Activated CD4-positive, alpha-beta memory T cell treated with anti-CD3 and anti-CD28 coated beads for 36 hours (primary cell): Measurements from ENCODE around the gene LRRC49. TPM values are rescaled to one million over a fixed set of nuclear protein-coding genes. Genes with fewer than 3 reads are reported as not detected.
"Not testable (repeated sequence)": the region's sequence is repeated elsewhere in the genome, so short reads cannot be mapped to it uniquely, and the experiment has no call there.

ENCODE experiments used
- CTCF ChIA-PET: fragments of 350-600 bp; sonication (Branson Sonifier 250); formaldehyde crosslinking; loops from one replicate; lab custom pipeline; 2021; ENCODE audit warnings: antibody characterized with exemption, inconsistent platforms; lab: Charles Lee
- POLR2A ChIA-PET: fragments of 350-600 bp; sonication (Branson Sonifier 250); formaldehyde crosslinking; loops from one replicate; lab custom pipeline; 2021; ENCODE audit warnings: antibody characterized with exemption; lab: Charles Lee
- DNase-seq: peaks from one replicate; pipeline ENCODE4 v3.0.0-alpha.2; 2020
- H3K27ac Mint-ChIP-seq: one replicate; pipeline ENCODE4 v1.8.0; 2021; ENCODE audit warnings: mixed read lengths
- H3K27me3 Mint-ChIP-seq: one replicate; pipeline ENCODE4 v1.8.0; 2021; ENCODE audit warnings: mixed read lengths
- H3K36me3 Mint-ChIP-seq: one replicate; pipeline ENCODE4 v1.8.0; 2021; ENCODE audit warnings: mixed read lengths
- H3K4me1 Mint-ChIP-seq: one replicate; pipeline ENCODE4 v1.8.0; 2021; ENCODE audit warnings: low read depth, mixed read lengths
- H3K4me3 Mint-ChIP-seq: one replicate; pipeline ENCODE4 v1.8.0; 2021; ENCODE audit warnings: mild to moderate bottlenecking, mixed read lengths
- H3K9me3 Mint-ChIP-seq: one replicate; pipeline ENCODE4 v1.8.0; 2021; ENCODE audit warnings: mixed read lengths
- intact Hi-C: fragments of 100-400 bp; cut with micrococcal nuclease; formaldehyde crosslinking; loops from one replicate; pipeline ENCODE4 v1.15.1; 2023
- total RNA-seq, 2 experiments: library from RNA; stranded (reverse); gene quantifications; one replicate each; pipeline ENCODE4 v1.2.3, GENCODE V29; 2021

The LRRC49 gene
- total RNA-seq, 2 experiments from 2014 or later = 0.26 to 0.46 TPM

- Mint-ChIP-seq H3K27me3 (peaks cover 2% of the 10 kb centered on the region), H3K27ac (no peak overlapping the region), H3K9me3 (peaks cover 8% of the 10 kb centered on the region), H3K36me3 (no peaks in the 10 kb centered on the region), H3K4me1 (no peaks in the 10 kb centered on the region), H3K4me3 (no peak overlapping the region)
- no peak for DNase-seq
- ChIA-PET POLR2A (no interaction called here), CTCF (no interaction called here)
- intact Hi-C loops = no loop called here
Observed at GRCh38 chr15:70964686-70965085, 72.1 kb downstream of the LRRC49 start.

GRCh38 chr15:70967646-70968045 is 75.0 kb downstream of the LRRC49 start:
- Mint-ChIP-seq H3K9me3 (peaks cover 8% of the 10 kb centered on the region), H3K27me3 (no peaks in the 10 kb centered on the region), H3K4me1 (no peaks in the 10 kb centered on the region), H3K36me3 (no peaks in the 10 kb centered on the region), H3K4me3 (no peak overlapping the region), H3K27ac (no peak overlapping the region)
- POLR2A ChIA-PET = interaction anchor here (0.6 kb wide), 1 partner anchor 667 kb away, joined by 3 read pairs; no protein-coding TSS in a partner anchor
- no peak for DNase-seq
- intact Hi-C loops = no loop called here
- CTCF ChIA-PET = no interaction called here

- Mint-ChIP-seq H3K4me1 (no peaks in the 10 kb centered on the region), H3K4me3 (no peak overlapping the region), H3K36me3 (no peaks in the 10 kb centered on the region), H3K9me3 (peaks cover 3% of the 10 kb centered on the region), H3K27me3 (peaks cover 2% of the 10 kb centered on the region), H3K27ac (no peak overlapping the region)
- intact Hi-C loops = no loop called here
- no peak for DNase-seq
- ChIA-PET POLR2A (no interaction called here), CTCF (interaction anchor here (0.5 to 1.5 kb wide), 2 partner anchors 200 to 466 kb away, joined by 3 to 5 read pairs; no protein-coding TSS in a partner anchor)
Observed at GRCh38 chr15:70974004-70974832, 81.6 kb downstream of the LRRC49 start.

- DNase-seq = no peak
- intact Hi-C loops = no loop called here
- H3K27ac Mint-ChIP-seq = no peak overlapping the region
- H3K36me3 Mint-ChIP-seq = no peaks in the 10 kb centered on the region
- CTCF ChIA-PET = interaction anchor here (0.6 to 1.3 kb wide), 2 partner anchors 121 to 463 kb away, joined by 3 to 4 read pairs; no protein-coding TSS in a partner anchor
- POLR2A ChIA-PET = no interaction called here
- H3K27me3 Mint-ChIP-seq = peaks cover 4% of the 10 kb centered on the region
- no peaks in the 10 kb centered on the region for H3K9me3 Mint-ChIP-seq
- no peaks in the 10 kb centered on the region for H3K4me1 Mint-ChIP-seq
- no peak overlapping the region for H3K4me3 Mint-ChIP-seq
Observed at GRCh38 chr15:70976851-70977250, 84.2 kb downstream of the LRRC49 start.

- DNase-seq = no peak
- Mint-ChIP-seq H3K4me3 (no peak overlapping the region), H3K27me3 (peaks cover 5% of the 10 kb centered on the region), H3K27ac (no peak overlapping the region), H3K4me1 (no peaks in the 10 kb centered on the region), H3K36me3 (no peaks in the 10 kb centered on the region), H3K9me3 (peaks cover 10% of the 10 kb centered on the region)
- intact Hi-C loops = no loop called here
- POLR2A ChIA-PET = no interaction called here
- CTCF ChIA-PET = no interaction called here
Observed at GRCh38 chr15:70995383-70995970, 102.9 kb downstream of the LRRC49 start.

- intact Hi-C loops = no loop called here
- H3K4me1 Mint-ChIP-seq = no peaks in the 10 kb centered on the region
- ChIA-PET POLR2A (no interaction called here), CTCF (no interaction called here)
- no peaks in the 10 kb centered on the region for H3K36me3 Mint-ChIP-seq
- peaks cover 10% of the 10 kb centered on the region for H3K9me3 Mint-ChIP-seq
- no peak for DNase-seq
- H3K27me3 Mint-ChIP-seq = peaks cover 7% of the 10 kb centered on the region
- no peak overlapping the region for H3K27ac Mint-ChIP-seq
- no peak overlapping the region for H3K4me3 Mint-ChIP-seq
Observed at GRCh38 chr15:70998319-70998718, 105.7 kb downstream of the LRRC49 start.

- no peak for DNase-seq
- H3K36me3 Mint-ChIP-seq = no peaks in the 10 kb centered on the region
- H3K27me3 Mint-ChIP-seq = peaks cover 8% of the 10 kb centered on the region
- CTCF ChIA-PET = no interaction called here
- intact Hi-C loops = no loop called here
- no peaks in the 10 kb centered on the region for H3K4me1 Mint-ChIP-seq
- H3K4me3 Mint-ChIP-seq = no peak overlapping the region
- H3K27ac Mint-ChIP-seq = no peak overlapping the region
- POLR2A ChIA-PET = no interaction called here
- peaks cover 10% of the 10 kb centered on the region for H3K9me3 Mint-ChIP-seq
Observed at GRCh38 chr15:71002316-71002715, 109.7 kb downstream of the LRRC49 start.

GRCh38 chr15:71003319-71003718 is 110.7 kb downstream of the LRRC49 start:
- Mint-ChIP-seq H3K27me3 (peaks cover 6% of the 10 kb centered on the region), H3K4me1 (no peaks in the 10 kb centered on the region), H3K4me3 (no peak overlapping the region), H3K9me3 (peaks cover 10% of the 10 kb centered on the region), H3K36me3 (no peaks in the 10 kb centered on the region), H3K27ac (no peak overlapping the region)
- intact Hi-C loops = no loop called here
- DNase-seq = no peak
- ChIA-PET CTCF (interaction anchor here (0.7 kb wide), 1 partner anchor 273 kb away, joined by 3 read pairs; no protein-coding TSS in a partner anchor), POLR2A (no interaction called here)

GRCh38 chr15:71004506-71004905 is 111.9 kb downstream of the LRRC49 start:
- intact Hi-C loops, H3K27ac Mint-ChIP-seq, H3K4me3 Mint-ChIP-seq, H3K4me1 Mint-ChIP-seq, POLR2A ChIA-PET, DNase-seq, H3K9me3 Mint-ChIP-seq, CTCF ChIA-PET, H3K27me3 Mint-ChIP-seq, H3K36me3 Mint-ChIP-seq: not testable (repeated sequence)

- H3K27ac Mint-ChIP-seq = no peak overlapping the region
- H3K4me1 Mint-ChIP-seq = no peaks in the 10 kb centered on the region
- peaks cover 6% of the 10 kb centered on the region for H3K27me3 Mint-ChIP-seq
- intact Hi-C loops = no loop called here
- ChIA-PET POLR2A (no interaction called here), CTCF (interaction anchor here (0.8 kb wide), 1 partner anchor 56 kb away, joined by 3 read pairs; no protein-coding TSS in a partner anchor)
- no peaks in the 10 kb centered on the region for H3K36me3 Mint-ChIP-seq
- DNase-seq = no peak
- no peaks in the 10 kb centered on the region for H3K9me3 Mint-ChIP-seq
- no peak overlapping the region for H3K4me3 Mint-ChIP-seq
Observed at GRCh38 chr15:71005895-71006294, 113.3 kb downstream of the LRRC49 start.

- H3K36me3 Mint-ChIP-seq = no peaks in the 10 kb centered on the region
Observed at GRCh38 chr15:71008250-71008870, 115.7 kb downstream of the LRRC49 start.

GRCh38 chr15:71010472-71010871 is 117.8 kb downstream of the LRRC49 start:
- intact Hi-C loops = no loop called here
- ChIA-PET POLR2A (no interaction called here), CTCF (no interaction called here)
- Mint-ChIP-seq H3K27me3 (peaks cover 11% of the 10 kb centered on the region), H3K36me3 (no peaks in the 10 kb centered on the region), H3K4me3 (no peak overlapping the region), H3K9me3 (no peaks in the 10 kb centered on the region), H3K4me1 (no peaks in the 10 kb centered on the region), H3K27ac (no peak overlapping the region)
- DNase-seq = no peak

More at GRCh38 chr15:71008250-71008870, 115.7 kb downstream of the LRRC49 start:
- ChIA-PET CTCF (no interaction called here), POLR2A (no interaction called here)
- Mint-ChIP-seq H3K27ac (no peak overlapping the region), H3K4me3 (no peak overlapping the region), H3K9me3 (no peaks in the 10 kb centered on the region), H3K4me1 (no peaks in the 10 kb centered on the region), H3K27me3 (peaks cover 7% of the 10 kb centered on the region)
- intact Hi-C loops = no loop called here
- DNase-seq = no peak
